GM15510 (cell line): Measurements from ENCODE around the gene STAC3.

Experiments
- POLR2A ChIP-seq: IDR thresholded peaks from 3 replicates; pipeline ENCODE4 v1.6.1; 2011; ENCODE audit warnings: borderline replicate concordance; ENCODE audit not compliant: insufficient read length; ENCODE audit errors: extremely low read depth

The STAC3 gene

GRCh38 chr12:57223191-57224165 lies 27.5 kb downstream of the STAC3 start:
- no peak for TF ChIP-seq POLR2A

- TF ChIP-seq POLR2A = no peak
Measured at GRCh38 chr12:57222286-57223190, 28.4 kb downstream of the STAC3 start.

- TF ChIP-seq POLR2A = no peak
Measured at GRCh38 chr12:57221169-57221917, 29.6 kb downstream of the STAC3 start.

- no peak for TF ChIP-seq POLR2A
Measured at GRCh38 chr12:57220770-57221168, 30.2 kb downstream of the STAC3 start.

- TF ChIP-seq POLR2A = no peak
Measured at GRCh38 chr12:57219993-57220754, 30.8 kb downstream of the STAC3 start.

GRCh38 chr12:57219205-57219992 lies 31.6 kb downstream of the STAC3 start:
- no peak for TF ChIP-seq POLR2A

- TF ChIP-seq POLR2A = no peak
Measured at GRCh38 chr12:57218030-57218853, 32.7 kb downstream of the STAC3 start.

- no peak for TF ChIP-seq POLR2A
Measured at GRCh38 chr12:57216921-57217879, 33.8 kb downstream of the STAC3 start.

- no peak for TF ChIP-seq POLR2A
Measured at GRCh38 chr12:57216014-57216911, 34.7 kb downstream of the STAC3 start, which contains the start of gene NXPH4. NXPH4 (plus strand) TSS chr12:57216794; CDS start chr12:57216970, 176 bp downstream.

GRCh38 chr12:57215668-57216013 lies 35.3 kb downstream of the STAC3 start:
- no peak for TF ChIP-seq POLR2A

GRCh38 chr12:57215065-57215464 lies 35.9 kb downstream of the STAC3 start:
- TF ChIP-seq POLR2A = no peak

- no peak for TF ChIP-seq POLR2A
Measured at GRCh38 chr12:57214398-57214781, 36.6 kb downstream of the STAC3 start.
